IMR-90 (cell line): ENCODE data around the gene SAT2. TPM values are rescaled to one million over a fixed set of nuclear protein-coding genes. Genes with fewer than 3 reads are reported as not detected.

ENCODE experiments used
- ATAC-seq: fragments of 200-7000 bp; cut with Tn5 transposase; 2 replicates; pipeline ENCODE4 v1.9.1; 2020; ENCODE audit warnings: low read depth, mild to moderate bottlenecking, moderate library complexity
- BruUV-seq: library from RNA; stranded (reverse); fragments of 400-500 nt; replicated peaks from 2 replicates; lab custom pipeline; 2021; lab: Mats Ljungman, UMichigan
- CTCF ChIA-PET: fragments of 300-600 bp; formaldehyde crosslinking; extraction: SDS; loops from one replicate; lab custom pipeline; 2021; ENCODE audit warnings: antibody characterized with exemption; lab: Yijun Ruan, JAX
- POLR2A ChIA-PET: fragments of 300-600 bp; sonication (Branson Sonifier 250); formaldehyde crosslinking; loops from one replicate; lab custom pipeline; 2022; ENCODE audit warnings: antibody characterized with exemption; ENCODE audit not compliant: unreplicated experiment; lab: Charles Lee
- DNase-seq: peaks from one replicate; pipeline ENCODE4 v3.0.0; 2013
- H2AFZ ChIP-seq: replicated peaks from 2 replicates; pipeline ENCODE3; 2013; ENCODE audit warnings: low read length, mild to moderate bottlenecking; ENCODE audit not compliant: poor library complexity
- H2AK5ac ChIP-seq: 2 replicates; pipeline ENCODE4 v1.6.1; 2013; ENCODE audit warnings: low read depth, low read length, inconsistent platforms
- H2AK9ac ChIP-seq: replicated peaks from 2 replicates; pipeline ENCODE3; 2013; ENCODE audit warnings: mild to moderate bottlenecking, low read depth, low read length, moderate library complexity; ENCODE audit not compliant: poor library complexity
- H2BK120ac ChIP-seq: 2 replicates; pipeline ENCODE4 v1.6.1; 2013; ENCODE audit warnings: low read depth, low read length, inconsistent platforms
- H2BK15ac ChIP-seq: 3 replicates; pipeline ENCODE4 v1.6.1; 2013; ENCODE audit warnings: low read depth, low read length, inconsistent platforms
- H2BK20ac ChIP-seq: 2 replicates; pipeline ENCODE4 v1.6.1; 2013; ENCODE audit warnings: low read depth, mild to moderate bottlenecking, inconsistent platforms, low read length, moderate library complexity
- H2BK5ac ChIP-seq: 2 replicates; pipeline ENCODE4 v1.6.1; 2013; ENCODE audit warnings: mild to moderate bottlenecking, low read depth, low read length, inconsistent platforms; ENCODE audit not compliant: poor library complexity, severe bottlenecking
- H3K14ac ChIP-seq: replicated peaks from 2 replicates; pipeline ENCODE4 v1.6.1; 2013; ENCODE audit warnings: low read depth, low read length, inconsistent platforms
- H3K18ac ChIP-seq: 2 replicates; pipeline ENCODE4 v1.6.1; 2013; ENCODE audit warnings: low read depth, low read length, control low read depth
- H3K23ac ChIP-seq: 2 replicates; pipeline ENCODE4 v1.6.1; 2013; ENCODE audit warnings: low read depth, low read length, inconsistent platforms
- H3K27ac ChIP-seq: 2 replicates; pipeline ENCODE4 v1.5.1; 2013; ENCODE audit warnings: mild to moderate bottlenecking, control low read depth, low read length; ENCODE audit not compliant: insufficient read depth
- H3K27me3 ChIP-seq: 2 replicates; pipeline ENCODE4 v1.6.1; 2013; ENCODE audit warnings: low read length; ENCODE audit not compliant: control insufficient read depth, insufficient read depth
- H3K36me3 ChIP-seq: 2 replicates; pipeline ENCODE4 v1.6.1; 2013; ENCODE audit warnings: low read length, mixed read lengths; ENCODE audit not compliant: control insufficient read depth, insufficient read depth
- H3K4ac ChIP-seq: 2 replicates; pipeline ENCODE4 v1.6.1; 2013; ENCODE audit warnings: low read depth, low read length, inconsistent platforms
- H3K4me1 ChIP-seq: 2 replicates; pipeline ENCODE4 v1.6.1; 2013; ENCODE audit warnings: low read length, mixed read lengths; ENCODE audit not compliant: control insufficient read depth, insufficient read depth
- H3K4me2 ChIP-seq: 2 replicates; pipeline ENCODE4 v1.6.1; 2013; ENCODE audit warnings: low read depth, mild to moderate bottlenecking, control low read depth, low read length, moderate library complexity
- H3K4me3 ChIP-seq: 2 replicates; pipeline ENCODE4 v1.5.1; 2013; ENCODE audit warnings: low read depth, mild to moderate bottlenecking, control low read depth, low read length, moderate library complexity; ENCODE audit not compliant: insufficient read depth
- H3K56ac ChIP-seq: 2 replicates; pipeline ENCODE4 v1.6.1; 2013; ENCODE audit warnings: low read length, inconsistent platforms; ENCODE audit not compliant: insufficient read depth; ENCODE audit errors: extremely low read depth
- H3K79me1 ChIP-seq, 2 experiments: 2 replicates each; pipeline ENCODE4 v1.6.1; 2013; ENCODE audit warnings: low read length in 2 of 2, inconsistent platforms in 1 of 2, low read depth in 1 of 2
- H3K9ac ChIP-seq: 2 replicates; pipeline ENCODE4 v1.6.1; 2013; ENCODE audit warnings: low read depth, low read length, control low read depth
- H3K9me1 ChIP-seq: 2 replicates; pipeline ENCODE4 v1.6.1; 2013; ENCODE audit warnings: low read length, inconsistent platforms; ENCODE audit not compliant: insufficient read depth
- H3K9me3 ChIP-seq: 2 replicates; pipeline ENCODE4 v1.6.1; 2013; ENCODE audit warnings: low read length; ENCODE audit not compliant: control insufficient read depth, insufficient read depth
- H4K20me1 ChIP-seq: 2 replicates; pipeline ENCODE4 v1.6.1; 2013; ENCODE audit warnings: low read length, inconsistent platforms; ENCODE audit not compliant: insufficient read depth
- H4K5ac ChIP-seq: 2 replicates; pipeline ENCODE4 v1.6.1; 2013; ENCODE audit warnings: mild to moderate bottlenecking, low read depth, low read length, control low read depth
- H4K8ac ChIP-seq, 2 experiments: 2 replicates each; pipeline ENCODE4 v1.6.1; 2013; ENCODE audit warnings: low read depth in 2 of 2, low read length in 2 of 2, control low read depth in 1 of 2, inconsistent platforms in 1 of 2
- H4K91ac ChIP-seq: 2 replicates; pipeline ENCODE4 v1.6.1; 2013; ENCODE audit warnings: low read depth, low read length, inconsistent platforms; ENCODE audit not compliant: insufficient read depth
- BHLHE40 ChIP-seq: fragments of 150-350 bp; IDR thresholded peaks from 2 replicates; pipeline ENCODE4 v1.6.1; 2016; ENCODE audit warnings: mild to moderate bottlenecking, low read depth, low read length
- CEBPB ChIP-seq: IDR thresholded peaks from 2 replicates; pipeline ENCODE4 v1.6.1; 2012; ENCODE audit warnings: low read depth, low read length, improper control_type of control experiment
- CHD1 ChIP-seq: IDR thresholded peaks from 2 replicates; pipeline ENCODE4 v1.6.1; 2012; ENCODE audit warnings: low read depth, low read length, improper control_type of control experiment
- FOS ChIP-seq: fragments of 150-350 bp; IDR thresholded peaks from 2 replicates; pipeline ENCODE4 v1.6.1; 2016; ENCODE audit warnings: low read depth, low read length
- MAFK ChIP-seq: IDR thresholded peaks from 2 replicates; pipeline ENCODE4 v1.6.1; 2012; ENCODE audit warnings: low read depth, low read length, improper control_type of control experiment
- MAZ ChIP-seq: IDR thresholded peaks from 2 replicates; pipeline ENCODE4 v1.6.1; 2012; ENCODE audit warnings: low read depth, mild to moderate bottlenecking, low read length, improper control_type of control experiment, moderate library complexity, borderline replicate concordance
- MXI1 ChIP-seq: IDR thresholded peaks from 2 replicates; pipeline ENCODE4 v1.6.1; 2012; ENCODE audit warnings: low read depth, mild to moderate bottlenecking, low read length, moderate library complexity, borderline replicate concordance
- RFX5 ChIP-seq: IDR thresholded peaks from 2 replicates; pipeline ENCODE4 v1.8.0; 2012; ENCODE audit warnings: low read depth, mild to moderate bottlenecking, low read length, moderate library complexity
- SMC3 ChIP-seq: fragments of 150-350 bp; IDR thresholded peaks from 2 replicates; pipeline ENCODE4 v1.6.1; 2016; ENCODE audit warnings: low read depth, mild to moderate bottlenecking, antibody characterized with exemption, low read length, moderate library complexity
- WGBS, 2 experiments: methylation state at CpG; one replicate each; pipeline versions ENCODE4 v1.1.5 to v1.1.7; 2013; ENCODE audit warnings: missing lambda C conversion rate in 2 of 2; ENCODE audit not compliant: insufficient read length in 1 of 2; ENCODE audit errors: extremely low coverage in 2 of 2; 5-methylcytosine and 5-hydroxymethylcytosine counted together
- dilution Hi-C: fragments of 300-500 bp; cut with HindIII; formaldehyde crosslinking; loops from one replicate; pipeline ENCODE4 v1.14.3; 2018; ENCODE audit warnings: low sequenced_read_pairs; ENCODE audit not compliant: unreplicated experiment
- in situ Hi-C: fragments of 300-500 bp; cut with MboI; formaldehyde crosslinking; loops from 3 replicates; pipeline ENCODE4 v1.14.3; 2019; ENCODE audit warnings: low sequenced_read_pairs, inconsistent platforms, mixed read lengths
- intact Hi-C: fragments of 100-400 bp; cut with micrococcal nuclease; formaldehyde crosslinking; loops from 2 replicates; pipeline ENCODE4 v1.10.0; 2022
- polyA plus RNA-seq, 3 experiments: library from polyadenylated mRNA; depleted of rRNA; stranded (reverse); fragments of >200 nt; gene quantifications; 2 replicates each; pipeline ENCODE4 v1.2.3, GENCODE V29; 2012; ENCODE audit warnings: low replicate concordance in 1 of 3
- total RNA-seq: library from RNA; depleted of rRNA; stranded (reverse); fragments of >200 nt; gene quantifications from 2 replicates; pipeline ENCODE4 v1.2.3, GENCODE V29; 2012
- TF ChIP-seq, protein P1 (sequence below): fragments of 150-350 bp; IDR thresholded peaks from 2 replicates; pipeline ENCODE4 v1.6.1; 2016; ENCODE audit warnings: low read depth, mild to moderate bottlenecking, low read length, moderate library complexity, borderline replicate concordance
- TF ChIP-seq, protein P2 (sequence below): conservative IDR thresholded peaks from 2 replicates; pipeline ENCODE4 v1.5.1; 2012; ENCODE audit warnings: mild to moderate bottlenecking, low read depth, low read length, improper control_type of control experiment

The SAT2 gene
- total and polyA plus RNA-seq, 2 of the 4 experiments (the other 2 are of a cell fraction): 20.4 to 45.9 TPM

GRCh38 chr17:7629939-7630571 lies 2.4 kb upstream of the SAT2 start, which contains the start of gene SHBG:
TSS of gene SHBG (plus strand) at chr17:7630135. CDS start at chr17:7630173, 38 bp downstream.
- Histone ChIP-seq H3K27ac (no peak within 1 kb of the TSS), H3K4me3 (no peak within 1 kb of the TSS), H3K4ac (no peak within 1 kb of the TSS), H4K5ac (no peak within 1 kb of the TSS), H3K4me1 (peaks cover 4% of the 10 kb centered on the region; the same call in 1 of the 2 replicates), H2BK5ac (no peak within 1 kb of the TSS), H4K91ac (no peak within 1 kb of the TSS), H2AFZ (peak within 1 kb of the TSS; percentile 44), H2AK5ac (no peak within 1 kb of the TSS), H3K9me3 (no peaks in the 10 kb centered on the region), H3K18ac (no peak within 1 kb of the TSS), H2BK120ac (no peak within 1 kb of the TSS), H3K23ac (no peak within 1 kb of the TSS), H3K9ac (no peak within 1 kb of the TSS), H2BK20ac (no peak within 1 kb of the TSS), H3K9me1 (no peaks in the 10 kb centered on the region), H3K36me3 (peaks cover 4% of the 10 kb centered on the region), H3K27me3 (no peaks in the 10 kb centered on the region), H4K20me1 (no peaks in the 10 kb centered on the region), H4K8ac (no peak within 1 kb of the TSS), H2AK9ac (peak within 1 kb of the TSS; percentile 76), H2BK15ac (no peak within 1 kb of the TSS; the same call in 2 of the 3 replicates), H3K4me2 (no peak within 1 kb of the TSS), H3K14ac (no peak within 1 kb of the TSS), H3K56ac (no peak within 1 kb of the TSS), H3K79me1 (peaks cover 6 to 12% of the 10 kb centered on the region in 2 experiments)
- ChIA-PET POLR2A (interaction anchor here (0.6 kb wide), 2 partner anchors 101 to 242 kb away, joined by 3 read pairs; no protein-coding TSS in a partner anchor), CTCF (interaction anchor here (5.3 kb wide), 1 partner anchor 57 kb away, joined by 27 read pairs; the partner anchor contains the start of genes TP53 and WRAP53)
- in situ Hi-C loops (no loop called here), dilution Hi-C loops (no loop called here), intact Hi-C loops (no loop called here)
- DNase-seq (no peak), ATAC-seq (no peak)
- no TSS peak for BruUV-seq
- WGBS, 2 experiments: 35% methylated on average over 3 of the region's 13 CpGs; no CpG with 5 or more reads in 1 of the 2 experiments
- TF ChIP-seq CEBPB: no peak
- no peak for TF ChIP-seq MAFK
- no peak for TF ChIP-seq FOS
- no peak for TF ChIP-seq RFX5
- TF ChIP-seq MXI1: no peak
- TF ChIP-seq BHLHE40: no peak
- no peak for TF ChIP-seq CHD1
- TF ChIP-seq SMC3: no peak
- TF ChIP-seq, protein P1, sequence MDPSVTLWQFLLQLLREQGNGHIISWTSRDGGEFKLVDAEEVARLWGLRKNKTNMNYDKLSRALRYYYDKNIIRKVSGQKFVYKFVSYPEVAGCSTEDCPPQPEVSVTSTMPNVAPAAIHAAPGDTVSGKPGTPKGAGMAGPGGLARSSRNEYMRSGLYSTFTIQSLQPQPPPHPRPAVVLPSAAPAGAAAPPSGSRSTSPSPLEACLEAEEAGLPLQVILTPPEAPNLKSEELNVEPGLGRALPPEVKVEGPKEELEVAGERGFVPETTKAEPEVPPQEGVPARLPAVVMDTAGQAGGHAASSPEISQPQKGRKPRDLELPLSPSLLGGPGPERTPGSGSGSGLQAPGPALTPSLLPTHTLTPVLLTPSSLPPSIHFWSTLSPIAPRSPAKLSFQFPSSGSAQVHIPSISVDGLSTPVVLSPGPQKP: no peak
- TF ChIP-seq MAZ: no peak
- TF ChIP-seq, protein P2, sequence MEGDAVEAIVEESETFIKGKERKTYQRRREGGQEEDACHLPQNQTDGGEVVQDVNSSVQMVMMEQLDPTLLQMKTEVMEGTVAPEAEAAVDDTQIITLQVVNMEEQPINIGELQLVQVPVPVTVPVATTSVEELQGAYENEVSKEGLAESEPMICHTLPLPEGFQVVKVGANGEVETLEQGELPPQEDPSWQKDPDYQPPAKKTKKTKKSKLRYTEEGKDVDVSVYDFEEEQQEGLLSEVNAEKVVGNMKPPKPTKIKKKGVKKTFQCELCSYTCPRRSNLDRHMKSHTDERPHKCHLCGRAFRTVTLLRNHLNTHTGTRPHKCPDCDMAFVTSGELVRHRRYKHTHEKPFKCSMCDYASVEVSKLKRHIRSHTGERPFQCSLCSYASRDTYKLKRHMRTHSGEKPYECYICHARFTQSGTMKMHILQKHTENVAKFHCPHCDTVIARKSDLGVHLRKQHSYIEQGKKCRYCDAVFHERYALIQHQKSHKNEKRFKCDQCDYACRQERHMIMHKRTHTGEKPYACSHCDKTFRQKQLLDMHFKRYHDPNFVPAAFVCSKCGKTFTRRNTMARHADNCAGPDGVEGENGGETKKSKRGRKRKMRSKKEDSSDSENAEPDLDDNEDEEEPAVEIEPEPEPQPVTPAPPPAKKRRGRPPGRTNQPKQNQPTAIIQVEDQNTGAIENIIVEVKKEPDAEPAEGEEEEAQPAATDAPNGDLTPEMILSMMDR: no peak
